Activated CD4-positive, alpha-beta T cell treated with anti-CD3 and anti-CD28 coated beads, Interleukin-2, amount 50 U/mL, for 48 hours (primary cell): ENCODE results near the gene KIF26B.

ENCODE experiments used
- DNase-seq, 2 experiments: peaks; one replicate each; pipeline ENCODE4 v3.0.0-alpha.2; 2020

The KIF26B gene

DNA sequence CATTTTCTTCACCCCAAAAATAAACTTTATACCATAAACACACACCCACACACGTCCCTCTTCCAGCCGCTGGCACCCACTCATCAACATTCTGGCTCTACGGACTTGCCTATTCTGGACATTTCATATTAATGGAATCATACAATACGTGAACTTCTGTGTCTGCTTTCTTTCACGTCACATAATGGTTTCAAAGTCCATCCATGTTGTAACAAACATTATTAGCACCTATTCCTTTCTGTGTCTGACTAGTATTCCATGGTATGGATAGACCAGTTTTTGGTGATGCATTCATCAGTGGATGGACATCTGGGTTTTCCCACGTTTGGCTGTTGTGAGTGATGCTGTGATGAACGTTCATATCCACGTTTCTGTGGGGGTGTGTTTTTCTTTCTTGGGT lies 323.2 kb downstream of the KIF26B start:
- no peak for DNase-seq

DNA sequence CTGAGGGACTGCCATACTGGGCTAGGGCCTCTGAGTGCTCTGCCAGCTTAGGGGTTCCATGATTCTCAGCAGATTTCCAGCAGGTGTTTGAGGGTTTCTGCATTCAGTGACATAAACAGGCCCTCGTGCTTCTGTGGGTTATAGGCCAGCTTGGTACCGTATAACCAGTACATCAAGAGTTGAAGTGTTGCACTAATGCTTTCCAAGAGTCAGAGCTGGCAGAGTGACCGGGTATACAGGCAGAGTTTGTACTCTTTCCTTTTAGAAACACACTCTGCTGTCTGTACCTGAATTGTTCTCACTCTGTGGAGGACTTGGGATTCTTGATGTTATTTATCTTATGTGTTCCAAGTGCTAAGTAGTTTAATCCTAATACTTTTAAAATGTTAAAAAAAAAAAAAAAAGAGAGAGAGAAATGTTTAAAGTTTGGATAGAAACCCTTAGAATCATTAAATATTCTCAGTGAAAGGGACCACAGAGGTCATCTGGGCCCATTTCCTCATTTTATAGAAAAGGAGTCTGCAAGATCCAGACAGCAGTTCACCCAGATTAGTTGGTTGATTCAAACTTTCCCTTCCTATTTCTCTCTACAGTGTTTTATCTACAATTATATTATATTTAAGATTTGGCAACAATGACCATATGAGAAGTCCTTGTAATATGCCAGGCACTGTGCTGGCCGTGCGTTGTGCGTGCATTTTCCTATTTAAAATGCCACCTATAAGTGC lies 325.8 kb downstream of the KIF26B start:
- no peak for DNase-seq

GRCh38 chr1:245481261-245481660 lies 326.5 kb downstream of the KIF26B start:
- DNase-seq = no peak

GRCh38 chr1:245483247-245483646 lies 328.5 kb downstream of the KIF26B start:
- no peak for DNase-seq

GRCh38 chr1:245484176-245484575 lies 329.4 kb downstream of the KIF26B start:
- no peak for DNase-seq

DNA sequence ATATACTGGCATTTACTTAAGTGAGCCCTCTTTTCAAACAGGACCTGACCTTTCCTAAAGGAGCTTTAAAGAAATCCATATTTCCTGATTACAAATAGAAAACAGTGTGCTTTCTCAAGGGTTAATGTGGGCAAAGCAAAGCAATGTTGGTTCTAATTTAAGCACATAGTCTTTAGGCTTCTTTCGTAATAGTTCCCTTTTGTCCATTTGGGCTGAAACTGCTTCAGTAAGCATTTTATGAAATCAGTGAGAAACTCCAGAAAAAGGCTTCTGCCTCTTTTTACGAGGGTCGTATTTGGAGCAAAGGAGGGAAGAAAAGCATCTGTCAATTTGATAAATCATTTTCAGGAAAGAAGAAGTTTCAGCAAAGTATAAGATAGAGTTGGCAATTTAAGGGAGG lies 331.2 kb downstream of the KIF26B start:
- DNase-seq = no peak

DNA sequence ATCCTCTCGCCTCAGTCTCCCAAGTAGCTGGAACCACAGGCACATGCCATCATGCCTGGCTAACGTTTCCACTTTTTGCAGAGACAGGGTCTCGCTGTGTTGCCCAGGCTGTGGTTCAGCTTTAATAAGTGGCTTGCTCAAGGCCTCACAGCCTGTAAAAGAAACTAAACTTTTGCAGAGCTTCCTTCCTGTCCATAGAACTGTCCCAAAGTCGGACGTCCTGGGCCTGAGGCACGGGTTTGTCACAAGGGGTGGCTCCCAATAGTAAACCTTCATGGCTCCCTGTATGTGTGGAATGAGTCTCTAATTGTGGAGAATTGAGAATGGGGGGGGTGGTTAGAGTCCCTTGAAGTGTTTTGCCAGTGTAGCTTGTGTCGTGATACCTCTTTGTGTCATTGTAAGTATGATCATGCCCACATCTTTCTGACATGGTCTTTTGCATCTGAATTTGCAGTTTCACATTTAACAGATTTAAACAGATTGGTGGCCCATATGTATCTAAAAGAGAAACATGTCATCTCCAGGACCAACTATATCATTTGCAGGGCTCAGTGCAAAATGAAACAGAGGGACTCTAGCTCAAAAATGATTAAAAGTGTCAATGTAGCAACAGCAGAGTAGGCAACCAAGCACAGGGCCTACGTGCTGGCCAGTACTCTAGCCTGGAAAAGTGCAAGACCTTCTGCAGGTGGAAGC lies 332.1 kb downstream of the KIF26B start:
- no peak for DNase-seq

- no peak for DNase-seq
Observed at GRCh38 chr1:245488346-245489129, 333.8 kb downstream of the KIF26B start.

GRCh38 chr1:245489838-245490237 lies 335.1 kb downstream of the KIF26B start:
- no peak for DNase-seq

GRCh38 chr1:245493029-245493428 lies 338.2 kb downstream of the KIF26B start:
- no peak for DNase-seq

GRCh38 chr1:245495681-245496080 lies 340.9 kb downstream of the KIF26B start:
- DNase-seq = no peak

DNA sequence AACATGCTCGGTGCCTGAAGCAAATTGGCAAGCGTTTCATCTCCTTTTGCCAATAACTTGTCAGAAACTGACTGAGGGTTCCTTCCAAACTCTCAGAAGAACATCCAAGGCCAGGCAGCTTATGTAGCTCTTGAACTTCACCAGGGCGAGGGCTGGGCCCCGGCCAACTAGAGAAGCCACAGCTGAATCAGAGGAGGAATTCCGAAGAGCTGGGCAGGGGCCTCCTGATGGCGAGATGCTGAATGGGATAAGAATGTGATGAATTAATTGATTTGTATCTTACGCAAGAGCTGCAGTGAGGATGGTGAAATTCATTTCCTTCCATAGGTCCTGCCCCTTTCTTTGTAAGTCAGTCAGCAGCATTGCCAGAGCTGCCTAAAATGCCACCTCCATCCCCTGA lies 345.8 kb downstream of the KIF26B start:
- no peak for DNase-seq

GRCh38 chr1:245501633-245502032 lies 346.8 kb downstream of the KIF26B start:
- no peak for DNase-seq

DNA sequence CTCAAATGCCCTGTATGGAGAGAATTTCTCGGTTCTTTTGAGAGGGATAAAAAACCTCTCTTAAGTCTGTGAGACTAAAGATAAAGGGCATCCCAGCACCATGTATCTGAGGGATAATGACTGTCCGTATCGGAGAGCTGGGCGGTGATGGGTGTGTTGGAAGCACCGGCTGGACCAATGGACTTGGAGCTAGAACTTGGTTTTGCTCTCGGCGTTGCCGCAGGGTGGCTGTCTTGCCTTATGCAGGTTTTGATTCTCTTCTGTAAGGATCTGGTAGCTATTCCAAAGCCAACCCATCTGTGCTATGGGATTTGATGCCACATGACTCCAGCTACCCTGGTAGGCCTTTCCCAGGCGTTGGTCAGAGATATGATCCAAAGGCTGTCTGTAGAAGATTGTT lies 348.8 kb downstream of the KIF26B start:
- DNase-seq = no peak

DNA sequence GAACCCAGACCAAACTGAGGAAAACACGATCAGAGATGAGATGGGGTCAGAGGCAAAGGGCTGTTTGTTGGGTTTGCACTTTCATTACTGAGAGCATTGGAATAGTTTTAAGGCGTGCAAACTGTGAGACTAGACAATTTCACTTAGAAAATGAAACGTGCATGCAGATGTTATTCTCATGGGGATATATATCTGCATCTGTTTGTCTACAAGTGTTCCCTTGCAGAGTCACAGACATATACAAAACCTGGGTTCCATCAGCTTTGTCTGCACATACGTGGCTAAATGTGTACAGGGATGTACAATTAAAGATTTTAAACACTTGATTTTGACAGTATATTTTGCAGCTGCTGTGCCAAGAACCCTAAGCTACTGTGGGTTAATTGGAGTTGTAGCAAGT lies 355.4 kb downstream of the KIF26B start:
- DNase-seq = no peak

DNA sequence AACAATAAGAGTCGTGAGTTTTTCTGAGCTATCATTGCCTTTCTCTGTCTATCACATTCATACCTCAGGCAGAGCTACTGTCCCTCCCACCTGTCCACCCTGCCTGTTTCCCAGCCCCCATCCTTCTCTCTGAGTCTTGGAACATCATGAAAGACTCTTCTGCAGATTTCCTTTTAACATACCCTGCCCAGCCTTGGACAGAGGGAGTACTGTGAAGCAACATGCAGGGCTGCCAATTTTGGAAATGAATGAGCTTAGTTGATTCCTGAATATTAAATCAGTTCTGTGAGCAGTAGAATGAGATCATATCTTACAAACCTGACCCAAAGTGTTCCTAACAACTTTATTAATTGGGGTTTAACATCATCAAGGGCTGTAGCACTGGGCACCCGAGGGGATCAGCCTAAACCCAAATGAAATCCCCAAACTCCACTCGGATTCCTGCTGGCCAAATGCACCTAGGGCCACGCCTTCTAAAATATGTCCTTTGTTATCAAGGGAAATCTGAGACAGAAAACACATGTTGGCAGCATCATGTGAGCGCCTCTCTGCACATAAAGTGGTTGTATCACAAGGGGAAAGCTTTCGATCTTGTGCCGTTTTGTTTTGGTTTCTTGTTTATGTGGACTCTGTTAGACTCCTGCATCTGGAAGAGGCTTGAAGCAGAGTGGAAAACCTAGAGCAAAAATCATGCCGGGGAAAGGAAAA lies 357.6 kb downstream of the KIF26B start:
- DNase-seq = no peak

DNA sequence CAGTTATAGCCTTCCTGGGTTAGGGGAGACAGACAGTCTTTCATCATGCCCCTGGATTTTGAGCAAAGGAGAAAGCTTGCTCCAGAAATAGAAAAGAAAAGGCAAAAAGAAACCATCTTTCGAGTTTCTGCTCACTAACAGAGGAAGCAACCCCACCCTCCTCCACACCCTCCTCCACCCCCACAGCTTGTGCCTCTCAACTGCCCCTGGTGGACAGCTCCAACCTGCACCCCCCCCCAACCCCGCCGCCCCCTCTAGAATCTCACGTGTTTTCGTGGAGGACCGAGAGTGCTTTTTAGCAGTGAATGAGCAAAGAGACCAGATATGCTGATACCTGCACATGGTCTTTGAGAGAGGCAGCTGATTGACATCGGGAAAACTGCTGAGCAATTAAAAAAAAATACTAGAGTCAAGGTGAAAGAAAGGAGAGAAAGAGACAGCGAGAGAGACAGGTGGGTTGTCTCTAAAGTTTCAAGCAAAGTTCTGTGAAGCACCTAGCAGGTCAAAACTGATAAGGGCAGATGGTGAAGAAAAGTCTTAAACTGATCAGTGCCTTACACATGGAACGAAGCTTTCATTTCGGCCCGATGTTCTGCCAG lies 358.3 kb downstream of the KIF26B start:
- no peak for DNase-seq

DNA sequence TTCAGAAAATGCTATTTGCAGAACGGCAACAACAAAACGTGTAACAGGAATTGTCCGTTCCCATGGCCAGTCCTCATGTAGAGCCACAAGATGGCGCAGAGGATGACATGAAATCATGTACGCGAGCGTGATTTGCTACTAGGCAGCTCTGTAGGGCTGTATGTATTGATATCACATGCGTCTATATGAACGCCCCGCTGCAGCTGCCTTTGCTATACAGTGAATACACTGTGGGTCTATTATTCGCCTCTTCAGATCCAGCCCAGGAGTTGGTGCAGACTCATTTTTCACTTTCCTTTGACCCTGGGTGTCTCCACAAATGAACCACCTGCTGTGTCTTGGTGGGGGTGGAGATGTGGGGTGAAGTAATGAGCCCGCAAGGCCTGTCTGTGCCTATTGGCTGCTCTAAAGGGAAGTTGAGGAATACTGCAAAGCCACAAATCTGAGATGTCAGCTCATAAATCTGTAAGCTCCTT lies 361.5 kb downstream of the KIF26B start:
- DNase-seq = peak in 1 of 2 experiments; percentile 0

GRCh38 chr1:245520611-245521010 lies 365.8 kb downstream of the KIF26B start:
- no peak for DNase-seq

DNA sequence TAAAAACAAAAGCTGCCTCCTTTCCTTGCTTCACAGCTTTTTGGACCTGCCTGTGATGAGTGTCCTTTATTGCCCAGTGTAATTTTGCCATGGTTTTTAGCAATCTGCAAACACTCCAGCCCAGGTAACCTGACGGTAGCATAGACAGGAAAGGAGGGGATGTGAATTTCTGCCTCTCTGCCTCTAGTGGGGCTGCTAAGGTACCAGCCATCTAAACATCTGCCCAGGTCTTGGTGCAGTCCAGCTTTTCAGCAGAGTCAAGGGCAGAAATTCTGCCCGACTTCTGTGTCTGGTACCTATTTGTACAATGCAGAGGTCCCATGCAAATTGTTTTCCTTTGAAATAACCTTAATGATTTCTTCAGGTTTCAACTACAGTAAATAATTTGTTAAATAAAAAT lies 371.4 kb downstream of the KIF26B start:
- DNase-seq = no peak

DNA sequence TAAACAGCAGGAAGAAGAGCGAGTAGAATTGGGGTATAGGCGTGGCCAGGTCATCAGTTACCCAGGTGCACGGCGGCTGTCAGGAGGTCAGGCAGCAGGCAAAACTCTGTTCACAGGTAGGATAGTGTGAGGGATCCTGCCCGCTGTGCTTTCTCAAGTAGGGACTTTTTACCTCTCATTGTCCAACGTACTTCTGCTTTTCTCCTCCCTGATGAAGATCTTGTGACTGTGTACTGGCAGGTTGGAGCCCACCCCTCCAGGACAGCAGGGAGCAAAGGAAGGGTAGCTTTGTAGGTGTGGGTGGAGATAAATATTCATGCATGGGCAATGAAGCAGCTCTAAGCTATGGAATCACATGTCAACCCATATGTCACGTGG lies 373.5 kb downstream of the KIF26B start:
- no peak for DNase-seq

DNA sequence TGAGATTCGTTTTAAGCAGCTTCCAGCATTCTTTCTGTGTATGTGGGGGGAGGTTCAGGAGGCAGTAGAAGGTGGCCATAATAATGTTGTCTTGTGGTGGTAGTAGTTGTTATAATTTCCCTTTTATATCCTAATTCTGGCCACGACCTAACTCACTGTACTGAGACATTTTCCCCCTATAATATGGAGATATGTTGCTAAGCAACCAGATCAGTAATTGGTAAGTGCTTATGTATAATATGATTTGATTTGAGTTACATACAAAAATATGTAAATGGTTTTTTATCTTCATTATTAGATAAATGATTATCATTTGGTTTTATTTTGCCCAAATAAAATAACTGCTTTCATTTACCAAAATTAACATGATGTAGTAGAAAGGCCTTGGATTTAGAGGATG lies 376.2 kb downstream of the KIF26B start:
- no peak for DNase-seq

GRCh38 chr1:245537992-245538391 lies 383.2 kb downstream of the KIF26B start:
- no peak for DNase-seq
